PFSK-1 (cell line): ENCODE measurements around the gene EFCC1.

Experiments used
- POLR2AphosphoS5 ChIP-seq: IDR thresholded peaks from 2 replicates; pipeline ENCODE4 v1.6.1; 2012; ENCODE audit warnings: low read depth, mild to moderate bottlenecking, control low read depth, low read length, moderate library complexity
- TF ChIP-seq, protein P1 (sequence below), 2 experiments: IDR thresholded peaks; 2 replicates each; pipeline versions ENCODE4 v1.6.1 to v1.8.0; 2011 to 2012; ENCODE audit warnings: low read depth in 2 of 2, low read length in 2 of 2, control low read depth in 1 of 2, inconsistent platforms in 1 of 2, mild to moderate bottlenecking in 1 of 2, moderate library complexity in 1 of 2; ENCODE audit not compliant: insufficient read depth in 1 of 2

DNA sequence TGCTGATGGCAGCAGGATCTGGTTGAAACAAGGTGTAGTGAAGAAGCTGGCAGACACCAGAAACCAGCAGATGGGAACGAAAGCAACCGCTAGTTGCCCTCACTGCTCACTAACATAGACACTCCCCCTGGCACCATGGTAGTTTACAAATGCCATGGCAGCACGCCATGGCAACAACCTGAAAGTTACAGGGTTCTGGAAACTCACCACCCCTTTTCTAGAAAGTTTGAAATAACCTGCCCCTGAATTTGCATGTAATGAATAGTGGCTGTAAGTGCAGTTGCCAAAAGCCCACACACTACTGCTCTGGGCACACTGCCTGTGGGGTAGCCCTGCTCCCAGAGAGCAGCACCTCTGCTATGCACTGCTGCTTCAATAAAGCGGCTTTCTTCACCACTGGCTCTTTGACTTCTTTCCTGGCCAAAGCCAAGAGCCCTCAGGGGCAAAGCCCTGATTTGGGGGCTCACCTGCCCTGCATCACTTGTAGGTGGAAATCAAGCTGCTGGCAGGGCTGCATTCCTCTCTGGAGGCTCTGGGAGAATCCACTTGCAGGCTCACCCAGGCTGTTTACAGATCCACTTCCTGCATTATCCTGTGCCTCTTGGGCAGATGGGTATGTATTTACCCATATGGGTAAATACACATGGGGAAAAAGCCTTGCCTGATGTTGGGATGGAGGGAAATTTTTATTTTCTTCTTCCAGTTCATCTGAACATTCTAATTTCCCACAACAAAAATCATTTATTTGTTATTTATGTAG, 57.5 kb downstream of the EFCC1 start:
- TF ChIP-seq, protein P1, sequence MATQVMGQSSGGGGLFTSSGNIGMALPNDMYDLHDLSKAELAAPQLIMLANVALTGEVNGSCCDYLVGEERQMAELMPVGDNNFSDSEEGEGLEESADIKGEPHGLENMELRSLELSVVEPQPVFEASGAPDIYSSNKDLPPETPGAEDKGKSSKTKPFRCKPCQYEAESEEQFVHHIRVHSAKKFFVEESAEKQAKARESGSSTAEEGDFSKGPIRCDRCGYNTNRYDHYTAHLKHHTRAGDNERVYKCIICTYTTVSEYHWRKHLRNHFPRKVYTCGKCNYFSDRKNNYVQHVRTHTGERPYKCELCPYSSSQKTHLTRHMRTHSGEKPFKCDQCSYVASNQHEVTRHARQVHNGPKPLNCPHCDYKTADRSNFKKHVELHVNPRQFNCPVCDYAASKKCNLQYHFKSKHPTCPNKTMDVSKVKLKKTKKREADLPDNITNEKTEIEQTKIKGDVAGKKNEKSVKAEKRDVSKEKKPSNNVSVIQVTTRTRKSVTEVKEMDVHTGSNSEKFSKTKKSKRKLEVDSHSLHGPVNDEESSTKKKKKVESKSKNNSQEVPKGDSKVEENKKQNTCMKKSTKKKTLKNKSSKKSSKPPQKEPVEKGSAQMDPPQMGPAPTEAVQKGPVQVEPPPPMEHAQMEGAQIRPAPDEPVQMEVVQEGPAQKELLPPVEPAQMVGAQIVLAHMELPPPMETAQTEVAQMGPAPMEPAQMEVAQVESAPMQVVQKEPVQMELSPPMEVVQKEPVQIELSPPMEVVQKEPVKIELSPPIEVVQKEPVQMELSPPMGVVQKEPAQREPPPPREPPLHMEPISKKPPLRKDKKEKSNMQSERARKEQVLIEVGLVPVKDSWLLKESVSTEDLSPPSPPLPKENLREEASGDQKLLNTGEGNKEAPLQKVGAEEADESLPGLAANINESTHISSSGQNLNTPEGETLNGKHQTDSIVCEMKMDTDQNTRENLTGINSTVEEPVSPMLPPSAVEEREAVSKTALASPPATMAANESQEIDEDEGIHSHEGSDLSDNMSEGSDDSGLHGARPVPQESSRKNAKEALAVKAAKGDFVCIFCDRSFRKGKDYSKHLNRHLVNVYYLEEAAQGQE (IDR thresholded peaks at IDR 0.05; ENCODE audit: insufficient read depth in 1 of 2, low read depth in 2 of 2, low read length in 2 of 2): no peak
- TF ChIP-seq POLR2AphosphoS5: no peak
